Activated T-cell treated with anti-CD3 and anti-CD28 coated beads, Interleukin-2, amount 50 U/mL, for 4 hours (primary cell): ENCODE results near the gene DNAJC5G. TPM values are rescaled to one million over a fixed set of nuclear protein-coding genes. Genes with fewer than 3 reads are reported as not detected.

Source experiments
- ATAC-seq, 2 donors: fragments of 200-7000 bp; cut with Tn5 transposase; one replicate each; pipeline ENCODE4 v1.10.0; 2021
- DNase-seq: peaks from one replicate; pipeline ENCODE4 v3.0.0-alpha.2; 2020
- H3K27me3 Mint-ChIP-seq: one replicate; pipeline ENCODE4 v1.8.0; 2021; ENCODE audit warnings: low read depth, mixed read lengths
- H3K36me3 Mint-ChIP-seq: one replicate; pipeline ENCODE4 v1.8.0; 2022; ENCODE audit warnings: mixed read lengths; ENCODE audit not compliant: insufficient read depth
- H3K4me1 Mint-ChIP-seq: one replicate; pipeline ENCODE4 v1.8.0; 2021; ENCODE audit warnings: low read depth, mixed read lengths
- H3K4me3 Mint-ChIP-seq: one replicate; pipeline ENCODE4 v1.8.0; 2021; ENCODE audit warnings: mild to moderate bottlenecking, moderate library complexity, mixed read lengths
- H3K9me3 Mint-ChIP-seq: one replicate; pipeline ENCODE4 v1.8.0; 2021; ENCODE audit warnings: mixed read lengths
- total RNA-seq, 3 donors: library from RNA; stranded (reverse); gene quantifications; one replicate each; pipeline ENCODE4 v1.2.1, GENCODE V29; 2021

The DNAJC5G gene
- total RNA-seq, 3 donors from 2014 or later: not detected

DNA sequence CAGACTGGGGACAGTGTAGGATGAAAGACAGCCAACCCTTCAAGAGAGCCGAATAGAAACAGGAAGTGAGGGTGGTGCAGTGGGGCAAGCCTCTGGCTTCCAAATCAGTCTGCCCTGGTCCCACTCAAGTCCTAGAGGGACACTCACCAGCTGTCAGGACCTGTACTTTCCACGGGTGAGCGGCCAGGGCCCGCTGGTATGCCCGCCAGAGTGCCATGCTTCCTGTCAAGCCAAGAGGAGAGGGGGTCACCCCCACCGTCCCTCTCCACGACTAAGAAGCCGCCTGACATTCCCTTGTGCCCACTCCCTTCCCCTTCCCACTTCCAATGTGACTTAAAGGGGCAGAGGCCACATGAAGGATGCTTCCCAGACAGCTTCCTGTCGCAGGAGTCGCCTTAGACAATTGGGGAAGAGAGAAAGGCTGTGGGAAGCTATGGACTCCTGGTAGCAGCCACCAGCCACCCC lies 47.1 kb downstream of the DNAJC5G start:
- H3K9me3 Mint-ChIP-seq: no peaks in the 10 kb centered on the region
- H3K36me3 Mint-ChIP-seq: peaks cover 17% of the 10 kb centered on the region
- no peaks in the 10 kb centered on the region for H3K27me3 Mint-ChIP-seq
- ATAC-seq (peak; percentile 12 to 14), DNase-seq (no peak)
- H3K4me1 Mint-ChIP-seq: peaks cover 20% of the 10 kb centered on the region
- peak overlapping the region; percentile 99 for H3K4me3 Mint-ChIP-seq

DNA sequence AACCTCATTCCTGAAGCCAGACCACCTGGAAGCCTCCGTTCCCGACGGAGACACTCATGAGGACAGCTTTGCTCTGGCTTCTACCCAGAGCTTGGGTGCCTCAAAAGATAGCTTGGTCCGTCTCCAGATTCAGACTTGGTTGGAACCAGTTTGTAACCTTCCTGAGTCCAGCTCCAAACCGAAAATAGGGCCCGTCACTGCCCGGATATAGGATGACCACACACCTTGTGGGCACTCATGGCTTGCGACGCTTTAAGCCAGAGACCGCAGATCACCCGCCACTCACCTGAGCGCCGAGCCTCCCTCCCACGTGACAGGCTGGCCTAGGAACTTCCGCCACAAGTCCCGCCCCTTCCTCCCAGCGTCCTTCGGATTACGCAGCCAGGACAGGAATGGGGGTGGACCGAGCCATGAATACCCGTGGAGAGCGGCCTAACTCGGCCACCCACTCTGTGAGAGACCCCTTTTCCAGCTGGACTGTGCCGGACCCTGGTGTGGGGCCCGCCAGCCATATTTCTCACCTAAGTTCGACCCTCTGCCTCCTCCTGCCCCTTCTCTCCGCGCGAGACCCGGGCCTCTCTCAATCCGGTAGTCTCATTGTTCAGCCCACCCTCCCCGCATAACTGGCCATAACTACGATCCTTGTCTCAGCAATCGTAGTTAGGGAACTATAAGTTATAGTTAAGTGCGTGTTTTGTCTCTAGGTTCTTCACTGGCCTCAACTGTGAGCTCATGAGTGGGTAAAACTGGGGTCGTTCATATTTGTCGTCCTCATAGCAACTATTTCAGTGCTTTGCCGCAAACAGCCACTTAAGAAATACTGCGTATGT lies 47.7 kb downstream of the DNAJC5G start, which contains the start of gene MPV17:
MPV17 (minus strand) TSS at position 332 of the 830 bp plus-strand sequence. CDS start 580 bp downstream, outside the sequence.
- Mint-ChIP-seq H3K27me3 (no peaks in the 10 kb centered on the region), H3K4me1 (peaks cover 20% of the 10 kb centered on the region), H3K36me3 (peaks cover 15% of the 10 kb centered on the region), H3K4me3 (peak within 1 kb of the TSS; percentile 99), H3K9me3 (no peaks in the 10 kb centered on the region)
- DNase-seq: peak; percentile 80
- ATAC-seq: peak; percentile 99

DNA sequence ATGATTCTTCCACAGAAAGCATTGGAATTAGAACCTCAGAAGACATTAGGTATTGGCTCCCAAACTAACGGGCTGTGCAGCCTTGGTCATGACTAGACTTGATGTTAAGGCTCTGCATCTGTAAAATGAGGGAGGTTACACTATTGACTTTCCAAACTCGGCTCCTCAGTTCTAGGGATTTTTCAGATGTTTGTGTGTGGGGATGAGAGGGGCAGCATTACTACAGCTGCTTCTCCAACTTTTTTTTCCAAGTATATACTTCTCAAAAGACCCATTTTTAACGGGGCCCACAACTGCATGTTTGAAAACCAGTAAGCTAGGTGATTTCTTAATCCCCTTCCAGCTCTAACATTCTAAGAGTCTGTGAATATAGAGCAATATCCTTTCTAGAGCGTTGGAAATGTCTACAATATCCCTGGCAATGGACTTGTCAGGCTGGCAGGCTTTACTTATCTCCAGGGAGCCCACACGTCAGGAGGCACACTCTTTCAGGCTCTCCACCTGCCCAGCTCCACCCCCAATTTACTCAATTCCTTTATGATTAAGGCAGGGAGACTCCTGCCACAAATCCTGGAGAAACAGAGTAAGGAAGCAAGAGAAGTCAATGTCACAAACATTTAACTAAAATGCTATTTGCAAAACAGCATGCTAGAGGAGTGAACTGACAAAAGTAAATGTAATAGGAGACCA lies 48.5 kb downstream of the DNAJC5G start:
- ATAC-seq: peak in 1 of 2 donors; percentile 5
- H3K4me1 Mint-ChIP-seq: peaks cover 20% of the 10 kb centered on the region
- H3K4me3 Mint-ChIP-seq: peak overlapping the region; percentile 99
- peaks cover 19% of the 10 kb centered on the region for H3K36me3 Mint-ChIP-seq
- no peaks in the 10 kb centered on the region for H3K9me3 Mint-ChIP-seq
- no peak for DNase-seq
- H3K27me3 Mint-ChIP-seq: no peaks in the 10 kb centered on the region

DNA sequence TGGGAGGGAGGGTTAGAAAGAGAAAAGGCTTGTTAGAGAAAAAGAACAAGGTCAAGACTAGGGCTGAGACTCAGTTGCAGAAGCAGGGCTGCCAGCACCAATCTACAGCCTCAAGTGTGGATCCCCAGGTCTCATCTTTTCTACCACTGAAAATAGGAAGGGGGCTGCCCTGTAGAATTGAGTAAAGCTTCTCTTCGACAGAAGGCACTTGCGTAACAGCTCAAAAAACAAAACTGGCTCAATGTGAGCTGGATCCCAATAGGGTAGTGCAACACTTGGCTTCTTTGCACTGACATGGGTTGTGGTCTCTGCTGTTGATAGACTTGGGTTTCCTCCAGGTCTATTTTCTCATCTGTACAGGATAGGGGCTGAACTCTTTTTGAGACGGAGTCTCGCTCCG lies 49.5 kb downstream of the DNAJC5G start:
- H3K4me1 Mint-ChIP-seq: peaks cover 20% of the 10 kb centered on the region
- H3K27me3 Mint-ChIP-seq: no peaks in the 10 kb centered on the region
- peaks cover 28% of the 10 kb centered on the region for H3K36me3 Mint-ChIP-seq
- H3K9me3 Mint-ChIP-seq: no peaks in the 10 kb centered on the region
- H3K4me3 Mint-ChIP-seq: peak overlapping the region; percentile 61
- DNase-seq: no peak
- no peak for ATAC-seq

Other genes with a start within 250 kb of the DNAJC5G start
- gene TMEM214, start 242.5 kb upstream of the DNAJC5G start, total RNA-seq: 10 to 100 TPM; 59.0 to 71.3 (median 60.4) TPM
- 10 to 100 TPM in 1 of 3 donors, 1 to 10 TPM in 2; 6.5 to 11.2 (median 9.2) TPM for gene AGBL5, start 223.8 kb upstream of the DNAJC5G start, total RNA-seq
- 100 to 1,000 TPM; 225 to 244 (median 229) TPM for gene OST4, start 203.8 kb upstream of the DNAJC5G start, total RNA-seq
- 1 to 10 TPM in 2 of 3 donors, under 1 TPM in 1; 0.76 to 1.4 (median 1.3) TPM for gene EMILIN1, start 196.8 kb upstream of the DNAJC5G start, total RNA-seq
- 10 to 100 TPM in 1 of 3 donors, 1 to 10 TPM in 2; 5.2 to 10.7 (median 5.5) TPM for gene KHK, start 188.7 kb upstream of the DNAJC5G start, total RNA-seq
- gene CGREF1, start 156.3 kb upstream of the DNAJC5G start, total RNA-seq: 1 to 10 TPM; 2.6 to 7.3 (median 2.7) TPM
- not detected for gene ABHD1, start 151.6 kb upstream of the DNAJC5G start, total RNA-seq
- gene PREB, start 140.8 kb upstream of the DNAJC5G start, total RNA-seq: 100 to 1,000 TPM in 2 of 3 donors, 10 to 100 TPM in 1; 98.0 to 119 (median 106) TPM
- gene PRR30, start 136.0 kb upstream of the DNAJC5G start, total RNA-seq: not detected
- gene TCF23, start 126.4 kb upstream of the DNAJC5G start, total RNA-seq: not detected
- 10 to 100 TPM; 84.1 to 91.7 (median 85.1) TPM for gene ATRAID, start 63.4 kb upstream of the DNAJC5G start, total RNA-seq
- 100 to 1,000 TPM; 128 to 143 (median 141) TPM for gene SLC5A6, start 63.2 kb upstream of the DNAJC5G start, total RNA-seq
- 100 to 1,000 TPM; 162 to 201 (median 185) TPM for gene CAD, start 58.1 kb upstream of the DNAJC5G start, total RNA-seq
- gene SLC30A3, start 12.4 kb upstream of the DNAJC5G start, total RNA-seq: under 1 TPM; 0.15 to 0.43 (median 0.18) TPM
- under 1 TPM; 0.21 to 0.40 (median 0.22) TPM for gene TRIM54, start 7.0 kb downstream of the DNAJC5G start, total RNA-seq
- 1 to 10 TPM in 1 of 3 donors, under 1 TPM in 2; 0.71 to 1.1 (median 0.78) TPM for gene UCN, start 33.0 kb downstream of the DNAJC5G start, total RNA-seq
- 10 to 100 TPM; 84.6 to 89.4 (median 87.5) TPM for gene MPV17, start 47.7 kb downstream of the DNAJC5G start, total RNA-seq
- gene GTF3C2, start 81.3 kb downstream of the DNAJC5G start, total RNA-seq: 100 to 1,000 TPM; 102 to 110 (median 107) TPM
- gene EIF2B4, start 94.9 kb downstream of the DNAJC5G start, total RNA-seq: 10 to 100 TPM; 63.4 to 69.8 (median 65.0) TPM
- gene SNX17, start 95.2 kb downstream of the DNAJC5G start, total RNA-seq: 100 to 1,000 TPM; 117 to 125 (median 123) TPM
- 10 to 100 TPM in 2 of 3 donors, 1 to 10 TPM in 1; 8.4 to 11.0 (median 10.4) TPM for gene ZNF513, start 105.3 kb downstream of the DNAJC5G start, total RNA-seq
- 100 to 1,000 TPM; 177 to 208 (median 186) TPM for gene PPM1G, start 134.2 kb downstream of the DNAJC5G start, total RNA-seq
- 100 to 1,000 TPM in 1 of 3 donors, 10 to 100 TPM in 2; 99.0 to 103 (median 99.4) TPM for gene NRBP1, start 153.2 kb downstream of the DNAJC5G start, total RNA-seq
- 1 to 10 TPM; 4.8 to 5.4 (median 5.2) TPM for gene KRTCAP3, start 166.9 kb downstream of the DNAJC5G start, total RNA-seq
- gene IFT172, start 214.3 kb downstream of the DNAJC5G start, total RNA-seq: 1 to 10 TPM; 5.2 to 7.5 (median 6.7) TPM
- under 1 TPM in 1 of 3 donors, not detected in 2; 0.11 TPM for gene FNDC4, start 219.8 kb downstream of the DNAJC5G start, total RNA-seq
- gene GCKR, start 221.4 kb downstream of the DNAJC5G start, total RNA-seq: not detected